Glomerular endothelial cell (primary cell): ENCODE measurements around the gene IFT81. TPM values are rescaled to one million over a fixed set of nuclear protein-coding genes. Genes with fewer than 3 reads are reported as not detected.

ENCODE experiments used
- total RNA-seq: library from RNA; depleted of rRNA; stranded (reverse); fragments of >200 nt; gene quantifications from 2 replicates; pipeline ENCODE4 v1.2.3, GENCODE V29; 2015

The IFT81 gene
- total RNA-seq, 1 donor from 2014 or later = 11.4 TPM

Other genes starting within 250 kb of the IFT81 start
- 56.5 and 57.7 TPM in 2 replicates for gene GLTP, start 243.8 kb upstream of the IFT81 start, total RNA-seq
- 10.5 and 23.2 TPM in 2 replicates for gene TCHP, start 224.1 kb upstream of the IFT81 start, total RNA-seq
- 58.3 and 65.6 TPM in 2 replicates for gene GIT2, start 128.0 kb upstream of the IFT81 start, total RNA-seq
- gene ANKRD13A, start 124.9 kb upstream of the IFT81 start, total RNA-seq = 33.3 and 62.4 TPM in 2 replicates
- 14.2 and 40.6 TPM in 2 replicates for gene C12orf76, start 75.8 kb upstream of the IFT81 start, total RNA-seq
- gene ATP2A2, start 156.9 kb downstream of the IFT81 start, total RNA-seq = 147 and 176 TPM in 2 replicates